Activated T-cell treated with anti-CD3 and anti-CD28 coated beads for 48 hours (primary cell): ENCODE measurements around the gene HAPLN2.
A peak's percentile ranks its signal among the peaks of the same experiment; 100 is the strongest.

Experiments used
- DNase-seq: peaks from one replicate; pipeline ENCODE4 v3.0.0-alpha.2; 2020; ENCODE audit warnings: low read depth

Gene HAPLN2

DNA sequence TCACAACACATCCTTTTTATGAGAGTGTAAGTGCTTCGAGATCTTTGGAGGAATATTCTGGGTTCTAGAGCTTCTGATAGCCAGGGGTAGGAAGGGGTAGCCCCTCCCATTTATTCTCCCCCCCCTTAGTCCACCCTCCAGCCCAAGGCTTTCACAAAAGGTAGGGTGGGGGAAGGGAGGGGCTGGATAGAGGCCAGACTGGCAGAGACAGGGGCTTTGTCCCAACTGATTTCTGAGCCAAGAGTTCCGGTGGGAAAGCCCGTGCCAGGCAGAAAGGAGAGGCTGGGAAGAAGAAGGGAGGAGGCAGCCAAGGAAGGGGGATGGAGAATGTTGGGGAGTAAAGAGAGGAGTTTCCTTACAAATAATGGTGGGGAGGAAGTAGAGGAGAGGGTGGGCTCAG, 25.8 kb downstream of the HAPLN2 start:
- no peak for DNase-seq

- no peak for DNase-seq
These were observed 26.5 kb downstream of the HAPLN2 start for GRCh38 chr1:156645666-156646065.

DNA sequence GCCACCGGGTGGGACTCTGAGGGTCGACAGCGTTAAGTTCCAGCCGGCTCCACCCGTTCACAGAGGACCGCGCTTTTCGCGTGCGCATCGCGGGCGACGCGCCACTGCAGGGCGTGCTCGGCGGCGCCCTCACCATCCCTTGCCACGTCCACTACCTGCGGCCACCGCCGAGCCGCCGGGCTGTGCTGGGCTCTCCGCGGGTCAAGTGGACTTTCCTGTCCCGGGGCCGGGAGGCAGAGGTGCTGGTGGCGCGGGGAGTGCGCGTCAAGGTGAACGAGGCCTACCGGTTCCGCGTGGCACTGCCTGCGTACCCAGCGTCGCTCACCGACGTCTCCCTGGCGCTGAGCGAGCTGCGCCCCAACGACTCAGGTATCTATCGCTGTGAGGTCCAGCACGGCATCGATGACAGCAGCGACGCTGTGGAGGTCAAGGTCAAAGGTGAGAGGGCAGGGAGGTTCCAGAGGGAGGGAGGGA, 27.6 kb downstream of the HAPLN2 start:
- DNase-seq: no peak

- DNase-seq: no peak
These were observed 28.1 kb downstream of the HAPLN2 start for GRCh38 chr1:156647351-156647750.

GRCh38 chr1:156648496-156648895, 29.3 kb downstream of the HAPLN2 start:
- DNase-seq: no peak

GRCh38 chr1:156648951-156649350, 29.7 kb downstream of the HAPLN2 start:
- no peak for DNase-seq

- no peak for DNase-seq
These were observed 33.1 kb downstream of the HAPLN2 start for GRCh38 chr1:156652131-156652991.

DNA sequence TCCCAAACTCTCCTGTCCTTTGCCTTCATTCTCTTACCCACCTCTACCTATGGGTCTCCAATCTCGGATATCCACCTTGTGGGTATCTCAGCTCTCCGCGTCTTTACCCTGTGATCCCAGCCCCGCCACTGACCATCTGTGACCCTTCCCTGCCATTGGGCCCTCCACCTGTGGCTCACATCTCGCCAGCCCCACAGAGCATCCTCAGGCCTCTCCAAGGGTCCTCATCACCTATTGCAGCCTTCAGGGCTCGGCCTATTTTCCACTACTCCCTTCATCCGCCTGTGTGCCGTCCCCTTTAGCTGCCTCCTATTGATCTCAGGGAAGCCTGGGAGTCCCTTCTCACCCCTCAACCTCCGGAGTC, 33.8 kb downstream of the HAPLN2 start:
- DNase-seq: no peak

GRCh38 chr1:156654700-156655099, 35.5 kb downstream of the HAPLN2 start:
- no peak for DNase-seq

DNA sequence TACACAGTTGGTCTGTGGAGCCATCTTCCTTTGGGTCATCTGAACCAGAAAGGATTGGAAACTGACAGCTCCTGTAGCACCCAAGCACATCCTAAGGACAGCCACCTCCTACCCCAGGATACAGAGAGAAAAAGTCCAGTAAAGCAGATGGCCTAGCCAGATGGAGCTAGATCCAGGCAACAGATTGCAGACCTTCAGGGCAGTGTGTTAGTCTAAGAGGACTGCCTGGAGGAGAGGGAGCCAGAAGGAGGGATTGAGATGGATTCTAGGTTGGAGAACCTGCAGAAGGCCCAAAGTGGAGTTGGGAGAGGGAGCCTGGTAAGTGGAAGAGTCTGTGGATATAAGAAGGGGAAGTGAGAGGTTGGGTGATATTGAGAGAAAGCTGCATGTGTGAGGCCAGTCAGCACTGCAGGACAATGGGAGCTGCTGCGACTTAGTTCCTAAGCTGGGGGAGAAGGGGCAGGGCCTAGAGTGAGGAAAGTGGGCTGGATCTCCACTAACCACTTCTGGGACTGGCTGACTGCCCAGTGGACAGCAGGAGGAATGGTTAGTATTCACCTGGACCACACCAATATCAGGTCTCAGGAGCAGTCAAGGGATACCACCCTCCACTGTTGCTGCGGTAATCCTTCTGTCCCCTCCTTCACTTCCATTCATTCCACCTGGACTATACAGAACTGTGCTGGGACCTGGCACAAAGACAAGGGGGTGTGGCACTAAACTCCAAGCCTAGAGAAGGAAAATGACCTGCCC, 36.1 kb downstream of the HAPLN2 start:
- DNase-seq: no peak

- DNase-seq: no peak
These were observed 36.8 kb downstream of the HAPLN2 start for GRCh38 chr1:156655904-156656516.

- DNase-seq: peak; percentile 73
These were observed 37.9 kb downstream of the HAPLN2 start for GRCh38 chr1:156656806-156657740.

DNA sequence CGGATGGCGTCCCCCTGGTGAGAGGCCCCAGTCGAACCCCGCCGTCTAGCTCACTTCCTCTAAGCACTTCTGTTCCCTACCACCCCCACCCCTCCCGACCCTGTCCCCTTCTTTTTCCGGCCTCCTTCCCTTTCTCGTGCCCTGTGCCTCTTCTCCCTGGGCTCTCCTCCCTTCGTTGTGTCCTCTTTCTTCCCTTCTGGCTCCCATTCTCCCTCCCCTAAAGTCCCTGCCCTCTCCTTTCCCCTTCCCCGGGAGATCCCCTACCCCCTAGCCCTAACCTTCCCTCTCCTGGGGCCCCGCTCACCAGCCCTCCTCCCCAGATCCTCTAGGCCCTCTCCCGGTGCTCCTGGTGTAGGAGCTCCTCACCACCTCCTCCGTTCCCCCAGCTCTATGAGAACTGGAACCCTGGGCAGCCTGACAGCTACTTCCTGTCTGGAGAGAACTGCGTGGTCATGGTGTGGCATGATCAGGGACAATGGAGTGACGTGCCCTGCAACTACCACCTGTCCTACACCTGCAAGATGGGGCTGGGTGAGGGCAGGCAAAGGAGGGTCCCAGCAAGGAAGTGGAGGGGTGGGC, 38.6 kb downstream of the HAPLN2 start:
- DNase-seq: no peak

- no peak for DNase-seq
These were observed 39.3 kb downstream of the HAPLN2 start for GRCh38 chr1:156658496-156658895.

DNA sequence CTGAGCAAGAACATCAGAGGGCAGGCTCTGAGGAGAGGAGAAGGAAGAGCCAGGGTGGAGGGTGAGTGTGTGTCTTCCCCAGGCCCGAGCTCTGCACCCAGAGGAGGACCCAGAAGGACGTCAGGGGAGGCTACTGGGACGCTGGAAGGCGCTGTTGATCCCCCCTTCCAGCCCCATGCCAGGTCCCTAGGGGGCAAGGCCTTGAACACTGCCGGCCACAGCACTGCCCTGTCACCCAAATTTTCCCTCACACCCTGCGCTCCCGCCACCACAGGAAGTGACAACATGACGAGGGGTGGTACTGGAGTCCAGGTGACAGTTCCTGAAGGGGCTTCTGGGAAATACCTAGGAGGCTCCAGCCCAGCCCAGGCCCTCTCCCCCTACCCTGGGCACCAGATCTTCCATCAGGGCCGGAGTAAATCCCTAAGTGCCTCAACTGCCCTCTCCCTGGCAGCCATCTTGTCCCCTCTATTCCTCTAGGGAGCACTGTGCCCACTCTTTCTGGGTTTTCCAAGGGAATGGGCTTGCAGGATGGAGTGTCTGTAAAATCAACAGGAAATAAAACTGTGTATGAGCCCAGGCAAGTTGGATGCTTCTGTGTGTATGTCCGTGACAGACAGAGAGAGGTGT, 39.8 kb downstream of the HAPLN2 start:
- no peak for DNase-seq

DNA sequence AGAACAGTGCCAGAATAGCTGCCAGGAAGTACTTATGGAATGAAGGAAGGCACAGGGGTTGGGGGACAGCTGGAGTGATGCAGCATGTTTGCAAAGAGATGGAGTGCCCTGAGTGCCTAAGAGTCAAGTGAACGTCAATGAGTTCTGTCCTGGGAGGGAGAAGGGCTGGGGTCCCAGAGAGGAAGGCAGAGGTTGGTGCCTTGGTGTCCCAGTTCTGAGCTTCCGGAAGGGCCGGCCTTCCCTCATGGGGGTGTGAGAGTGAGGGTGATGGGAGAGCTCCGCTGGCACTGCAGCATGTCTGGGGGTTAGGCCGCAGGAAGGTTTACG, 40.4 kb downstream of the HAPLN2 start:
- no peak for DNase-seq

- peak; percentile 96 for DNase-seq
These were observed 41.0 kb downstream of the HAPLN2 start for GRCh38 chr1:156659988-156660751.

DNA sequence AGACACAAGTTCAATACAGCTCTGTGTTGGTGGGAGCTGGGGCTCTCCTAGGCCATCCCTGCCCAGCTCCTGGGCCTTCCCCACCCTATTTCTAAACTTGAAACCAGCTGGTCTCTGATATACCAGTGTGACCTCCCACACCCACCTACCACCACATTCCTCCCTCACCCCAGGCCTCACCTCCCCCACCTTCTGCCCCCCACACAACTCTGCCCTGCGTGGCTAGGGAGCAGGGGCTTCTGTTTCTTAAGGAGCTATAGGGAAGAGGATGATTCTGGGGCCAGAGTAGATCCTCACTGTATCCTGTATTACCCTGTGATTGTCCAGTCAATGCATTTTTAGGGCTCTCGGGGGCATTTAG, 41.5 kb downstream of the HAPLN2 start:
- no peak for DNase-seq

DNA sequence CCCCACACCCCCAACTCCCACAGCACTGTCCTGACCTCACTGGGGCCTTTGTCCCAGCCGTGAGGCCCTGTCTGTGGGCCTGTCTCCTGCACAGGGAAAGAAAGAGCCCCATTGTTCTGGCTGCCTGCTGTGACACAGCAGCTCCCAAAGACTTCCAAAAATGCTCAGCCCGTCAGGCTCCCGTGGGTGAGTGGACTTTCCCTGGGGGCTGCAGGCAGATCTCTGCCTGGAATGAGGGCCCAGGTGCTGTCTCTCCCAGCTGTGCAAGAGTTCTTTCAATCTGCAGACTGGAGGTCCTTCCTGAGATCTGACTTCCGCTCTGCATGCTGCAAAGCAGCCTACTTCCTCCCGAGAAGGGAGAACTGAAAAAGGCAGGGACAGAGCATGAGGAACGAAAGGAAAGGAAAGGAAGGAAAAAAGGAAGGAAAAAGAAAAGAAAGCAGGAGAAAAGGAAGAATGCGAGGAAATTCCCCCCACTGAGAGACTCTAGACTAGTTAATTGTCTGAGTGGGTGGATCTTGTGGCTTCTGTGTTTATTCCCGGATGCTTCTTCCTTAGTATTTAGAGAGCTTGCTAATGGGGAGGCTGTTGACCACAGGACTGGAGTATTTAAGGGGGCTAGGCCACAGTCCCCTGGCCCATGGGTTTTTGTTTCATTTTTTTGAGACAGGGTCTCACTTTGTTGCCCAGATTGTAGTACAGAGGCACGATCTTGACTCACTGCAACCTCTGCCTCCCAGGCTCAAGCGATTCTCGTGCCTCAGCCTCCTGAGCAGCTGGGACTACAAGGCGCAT, 43.0 kb downstream of the HAPLN2 start:
- no peak for DNase-seq

GRCh38 chr1:156662800-156663055, 43.5 kb downstream of the HAPLN2 start:
- no peak for DNase-seq
